Measurements from ENCODE around the gene SHLD1. TPM values are rescaled to one million over a fixed set of nuclear protein-coding genes. Genes with fewer than 3 reads are reported as not detected.

SHLD1 gene
- total RNA-seq, 1 donor from 2014 or later = 3.5 TPM

- no peaks in the 10 kb centered on the region for H3K79me2 ChIP-seq (ENCODE audit: insufficient read depth, low read length)
- peak overlapping the region; percentile 19 for H3K27ac Mint-ChIP-seq (ENCODE audit: unreplicated experiment)
- H3K4me3 Mint-ChIP-seq (ENCODE audit: unreplicated experiment) = no peak overlapping the region
- H3K36me3 Mint-ChIP-seq (ENCODE audit: low read depth, unreplicated experiment) = no peaks in the 10 kb centered on the region
- TF ChIP-seq EZH2 (IDR thresholded peaks at IDR 0.05; ENCODE audit: insufficient read depth, low read length) (no peak), CTCF (IDR thresholded peaks at IDR 0.05; ENCODE audit: insufficient read depth, low read depth, low read length) (no peak)
- H3K36me3 ChIP-seq (ENCODE audit: insufficient read depth, low read length) = no peaks in the 10 kb centered on the region
- H3K9ac ChIP-seq (ENCODE audit: low read length) = no peak overlapping the region
- no peak for FAIRE-seq
- no peaks in the 10 kb centered on the region for H3K27me3 Mint-ChIP-seq (ENCODE audit: low read depth, unreplicated experiment)
- H3K4me1 Mint-ChIP-seq (ENCODE audit: low read depth, unreplicated experiment) = peaks cover 17% of the 10 kb centered on the region
- H3K9me3 Mint-ChIP-seq (ENCODE audit: unreplicated experiment) = no peaks in the 10 kb centered on the region
- H3K4me3 ChIP-seq (ENCODE audit: insufficient read depth, low read depth, low read length) = no peak overlapping the region
- H3K4me2 ChIP-seq (ENCODE audit: low read length) = no peak overlapping the region
- peaks cover 8% of the 10 kb centered on the region for H3K4me1 ChIP-seq (ENCODE audit: insufficient read depth, low read length)
- no peak for DNase-seq (ENCODE audit: low read depth)
- H2AFZ ChIP-seq (ENCODE audit: low read depth, low read length) = no peak overlapping the region
- no peak overlapping the region for H3K27ac ChIP-seq (ENCODE audit: low read depth, low read length)
- no peaks in the 10 kb centered on the region for H3K27me3 ChIP-seq (ENCODE audit: insufficient read depth, low read length)
- H3K9me3 ChIP-seq (ENCODE audit: insufficient read depth, low read depth, low read length) = no peaks in the 10 kb centered on the region
- no peaks in the 10 kb centered on the region for H4K20me1 ChIP-seq (ENCODE audit: insufficient read depth, low read length)
These were observed 83.2 kb downstream of the SHLD1 start for GRCh38 chr20:5833309-5833941.

GRCh38 chr20:5834436-5835005 lies 84.3 kb downstream of the SHLD1 start:
- TF ChIP-seq CTCF (IDR thresholded peaks at IDR 0.05; ENCODE audit: insufficient read depth, low read depth, low read length) (no peak), EZH2 (IDR thresholded peaks at IDR 0.05; ENCODE audit: insufficient read depth, low read length) (no peak)

GRCh38 chr20:5835321-5835821 lies 85.2 kb downstream of the SHLD1 start:
- H3K4me1 Mint-ChIP-seq (ENCODE audit: low read depth, unreplicated experiment) = peaks cover 17% of the 10 kb centered on the region
- peak overlapping the region; percentile 88 for H3K27ac Mint-ChIP-seq (ENCODE audit: unreplicated experiment)
- no peaks in the 10 kb centered on the region for H3K27me3 Mint-ChIP-seq (ENCODE audit: low read depth, unreplicated experiment)
- Histone ChIP-seq H2AFZ (ENCODE audit: low read depth, low read length) (no peak overlapping the region), H3K79me2 (ENCODE audit: insufficient read depth, low read length) (no peaks in the 10 kb centered on the region), H3K9me3 (ENCODE audit: insufficient read depth, low read depth, low read length) (no peaks in the 10 kb centered on the region), H3K9ac (ENCODE audit: low read length) (no peak overlapping the region), H3K4me2 (ENCODE audit: low read length) (peak overlapping the region; percentile 42), H3K27me3 (ENCODE audit: insufficient read depth, low read length) (no peaks in the 10 kb centered on the region), H3K36me3 (ENCODE audit: insufficient read depth, low read length) (no peaks in the 10 kb centered on the region), H3K4me1 (ENCODE audit: insufficient read depth, low read length) (peaks cover 8% of the 10 kb centered on the region), H3K4me3 (ENCODE audit: insufficient read depth, low read depth, low read length) (no peak overlapping the region), H4K20me1 (ENCODE audit: insufficient read depth, low read length) (no peaks in the 10 kb centered on the region), H3K27ac (ENCODE audit: low read depth, low read length) (no peak overlapping the region)
- no peaks in the 10 kb centered on the region for H3K36me3 Mint-ChIP-seq (ENCODE audit: low read depth, unreplicated experiment)
- H3K4me3 Mint-ChIP-seq (ENCODE audit: unreplicated experiment) = peak overlapping the region; percentile 6
- H3K9me3 Mint-ChIP-seq (ENCODE audit: unreplicated experiment) = no peaks in the 10 kb centered on the region
- FAIRE-seq (no peak), DNase-seq (ENCODE audit: low read depth) (peak; percentile 48)
- TF ChIP-seq CTCF (IDR thresholded peaks at IDR 0.05; ENCODE audit: insufficient read depth, low read depth, low read length) = no peak
- TF ChIP-seq EZH2 (IDR thresholded peaks at IDR 0.05; ENCODE audit: insufficient read depth, low read length) = no peak

More at GRCh38 chr20:5834436-5835005, 84.3 kb downstream of the SHLD1 start:
- Histone ChIP-seq H3K4me1 (ENCODE audit: insufficient read depth, low read length) (peaks cover 8% of the 10 kb centered on the region), H3K27me3 (ENCODE audit: insufficient read depth, low read length) (no peaks in the 10 kb centered on the region), H3K9ac (ENCODE audit: low read length) (no peak overlapping the region), H3K4me2 (ENCODE audit: low read length) (no peak overlapping the region), H3K9me3 (ENCODE audit: insufficient read depth, low read depth, low read length) (no peaks in the 10 kb centered on the region), H3K36me3 (ENCODE audit: insufficient read depth, low read length) (no peaks in the 10 kb centered on the region), H3K79me2 (ENCODE audit: insufficient read depth, low read length) (no peaks in the 10 kb centered on the region), H4K20me1 (ENCODE audit: insufficient read depth, low read length) (no peaks in the 10 kb centered on the region), H3K27ac (ENCODE audit: low read depth, low read length) (no peak overlapping the region), H2AFZ (ENCODE audit: low read depth, low read length) (no peak overlapping the region), H3K4me3 (ENCODE audit: insufficient read depth, low read depth, low read length) (no peak overlapping the region)
- peaks cover 17% of the 10 kb centered on the region for H3K4me1 Mint-ChIP-seq (ENCODE audit: low read depth, unreplicated experiment)
- H3K27me3 Mint-ChIP-seq (ENCODE audit: low read depth, unreplicated experiment) = no peaks in the 10 kb centered on the region
- no peaks in the 10 kb centered on the region for H3K36me3 Mint-ChIP-seq (ENCODE audit: low read depth, unreplicated experiment)
- DNase-seq (ENCODE audit: low read depth) = no peak
- H3K4me3 Mint-ChIP-seq (ENCODE audit: unreplicated experiment) = no peak overlapping the region
- FAIRE-seq = no peak
- no peaks in the 10 kb centered on the region for H3K9me3 Mint-ChIP-seq (ENCODE audit: unreplicated experiment)
- H3K27ac Mint-ChIP-seq (ENCODE audit: unreplicated experiment) = no peak overlapping the region
